C1 segment of cervical spinal cord (tissue), 14 donors: ENCODE data around the gene COL20A1.

Source experiments
- DNase-seq, 14 donors: peaks; one replicate each; lab custom pipeline; 2025; lab: John Stamatoyannopoulos, UW

Gene COL20A1

DNA sequence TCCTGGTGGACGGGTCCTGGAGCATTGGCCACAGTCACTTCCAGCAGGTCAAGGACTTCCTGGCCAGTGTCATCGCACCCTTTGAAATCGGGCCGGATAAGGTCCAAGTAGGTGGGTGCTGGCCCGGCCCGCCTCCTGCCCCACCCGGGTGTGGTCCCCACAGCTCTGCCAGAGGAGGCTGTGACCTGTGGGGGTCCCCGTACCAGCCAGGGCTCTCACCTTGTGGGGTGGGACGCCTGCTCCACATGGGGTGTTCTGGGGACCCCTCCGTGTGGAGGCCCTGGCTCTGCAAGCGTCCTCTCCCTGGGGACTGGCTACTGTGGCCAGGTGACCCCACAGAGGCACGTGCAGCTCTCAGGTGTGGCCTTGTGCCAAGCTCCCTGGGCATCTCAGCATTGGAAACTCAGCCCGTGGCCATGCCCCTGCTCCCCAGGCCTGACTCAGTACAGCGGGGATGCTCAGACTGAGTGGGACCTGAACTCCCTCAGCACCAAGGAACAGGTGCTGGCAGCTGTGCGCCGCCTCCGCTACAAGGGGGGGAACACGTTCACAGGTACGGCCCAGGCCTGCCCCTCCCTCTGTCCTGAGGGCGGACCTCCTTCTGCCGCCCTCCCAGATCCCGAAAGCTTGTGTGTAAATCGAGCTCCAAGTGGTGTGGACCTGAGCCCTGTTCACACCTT is 14.7 kb downstream of the COL20A1 start:
- DNase-seq = no peak

DNA sequence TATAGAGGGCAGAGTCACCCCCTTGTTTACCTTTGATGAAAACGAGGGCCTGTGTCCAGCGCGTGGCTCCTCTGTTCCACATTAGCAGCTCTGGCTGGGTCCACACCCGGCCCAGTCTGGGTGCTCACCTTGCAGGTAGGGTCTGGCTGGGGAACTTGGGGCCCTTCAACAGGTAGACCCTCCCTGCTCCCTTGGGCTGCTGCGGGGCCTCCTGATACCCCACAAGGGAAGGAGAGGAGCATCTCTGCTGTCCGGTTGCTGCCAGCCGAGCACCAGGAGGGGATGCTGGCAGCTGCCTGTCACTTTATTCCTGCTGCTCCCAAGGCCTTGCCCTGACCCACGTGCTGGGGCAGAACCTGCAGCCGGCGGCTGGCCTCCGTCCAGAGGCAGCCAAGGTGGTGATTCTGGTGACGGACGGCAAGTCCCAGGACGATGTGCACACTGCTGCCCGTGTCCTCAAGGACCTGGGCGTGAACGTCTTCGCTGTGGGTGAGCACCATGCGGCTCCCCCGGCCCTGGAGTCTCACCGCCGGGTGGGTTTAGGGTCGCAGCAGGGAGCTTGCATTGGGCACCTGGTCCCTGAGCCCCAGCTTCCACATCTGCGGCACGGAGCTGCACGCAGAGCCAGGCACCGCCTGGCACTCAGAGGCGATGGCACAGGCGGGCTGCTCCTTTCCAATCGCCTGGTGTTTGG is 15.4 kb downstream of the COL20A1 start:
- no peak for DNase-seq

DNA sequence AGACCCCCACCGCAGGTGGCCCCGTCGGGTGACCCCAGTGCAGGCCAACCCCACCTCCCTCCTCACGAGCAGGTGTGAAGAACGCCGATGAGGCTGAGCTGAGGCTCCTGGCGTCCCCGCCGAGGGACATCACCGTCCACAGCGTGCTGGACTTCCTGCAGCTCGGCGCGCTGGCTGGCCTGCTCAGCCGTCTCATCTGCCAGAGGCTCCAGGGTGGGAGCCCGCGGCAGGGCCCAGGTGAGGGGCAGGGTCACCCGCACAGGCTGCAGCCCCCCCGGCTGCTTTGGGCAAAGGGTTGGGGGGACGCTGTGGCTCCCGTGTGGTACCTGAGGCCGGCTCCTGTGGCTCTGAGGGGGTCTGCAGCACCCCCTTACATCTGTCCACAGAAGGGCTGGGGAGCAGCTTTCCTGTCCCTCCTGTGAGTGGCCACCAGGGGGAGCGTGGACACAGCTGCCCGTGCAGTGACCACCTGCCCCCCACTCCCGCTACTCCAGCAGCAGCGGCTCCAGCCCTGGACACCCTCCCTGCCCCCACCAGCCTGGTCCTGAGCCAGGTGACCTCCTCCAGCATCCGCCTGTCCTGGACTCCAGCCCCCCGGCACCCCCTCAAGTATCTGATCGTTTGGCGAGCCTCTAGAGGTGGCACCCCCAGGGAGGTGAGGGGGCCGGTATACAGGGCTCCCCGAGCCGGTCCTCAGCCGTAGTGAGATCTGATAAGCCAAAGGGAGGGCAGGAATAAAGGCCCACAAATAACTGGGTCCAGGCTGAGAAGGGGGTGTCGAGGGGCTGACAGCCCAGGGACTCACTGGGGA is 16.5 kb downstream of the COL20A1 start:
- peak in 3 of 14 donors; percentile 2 to 41 (median 10) for DNase-seq

DNA sequence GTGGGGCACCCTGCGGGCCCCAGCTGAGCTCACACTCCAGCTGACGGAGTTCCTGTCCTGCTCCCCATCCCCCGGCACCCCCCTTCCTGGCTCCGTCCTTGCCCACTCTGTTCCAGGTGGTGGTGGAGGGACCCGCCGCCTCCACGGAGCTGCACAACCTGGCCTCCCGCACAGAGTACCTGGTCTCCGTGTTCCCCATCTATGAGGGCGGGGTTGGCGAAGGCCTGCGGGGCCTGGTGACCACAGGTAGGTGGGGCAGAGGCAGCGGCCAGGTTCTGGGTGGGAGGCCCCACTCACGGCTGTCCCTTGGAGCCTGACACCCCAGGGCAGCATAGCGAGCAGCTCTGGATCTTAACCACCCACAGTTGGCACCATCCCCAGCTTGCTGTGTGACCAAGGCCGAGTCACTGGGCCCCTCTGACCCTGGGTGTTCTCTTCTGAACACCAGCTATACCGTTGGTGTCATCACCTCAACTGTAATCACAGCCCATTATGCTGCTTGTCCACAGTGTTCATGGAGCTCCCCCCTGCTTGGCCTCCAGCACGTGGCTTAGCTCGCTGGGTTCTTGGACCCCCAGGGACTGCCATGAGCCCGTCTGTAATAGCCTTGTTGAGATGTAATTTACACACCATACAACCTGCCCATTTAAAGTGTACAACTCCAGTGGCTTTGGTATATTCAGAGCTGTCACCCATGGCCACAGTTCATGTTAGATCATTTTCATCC is 17.4 kb downstream of the COL20A1 start:
- DNase-seq = no peak

DNA sequence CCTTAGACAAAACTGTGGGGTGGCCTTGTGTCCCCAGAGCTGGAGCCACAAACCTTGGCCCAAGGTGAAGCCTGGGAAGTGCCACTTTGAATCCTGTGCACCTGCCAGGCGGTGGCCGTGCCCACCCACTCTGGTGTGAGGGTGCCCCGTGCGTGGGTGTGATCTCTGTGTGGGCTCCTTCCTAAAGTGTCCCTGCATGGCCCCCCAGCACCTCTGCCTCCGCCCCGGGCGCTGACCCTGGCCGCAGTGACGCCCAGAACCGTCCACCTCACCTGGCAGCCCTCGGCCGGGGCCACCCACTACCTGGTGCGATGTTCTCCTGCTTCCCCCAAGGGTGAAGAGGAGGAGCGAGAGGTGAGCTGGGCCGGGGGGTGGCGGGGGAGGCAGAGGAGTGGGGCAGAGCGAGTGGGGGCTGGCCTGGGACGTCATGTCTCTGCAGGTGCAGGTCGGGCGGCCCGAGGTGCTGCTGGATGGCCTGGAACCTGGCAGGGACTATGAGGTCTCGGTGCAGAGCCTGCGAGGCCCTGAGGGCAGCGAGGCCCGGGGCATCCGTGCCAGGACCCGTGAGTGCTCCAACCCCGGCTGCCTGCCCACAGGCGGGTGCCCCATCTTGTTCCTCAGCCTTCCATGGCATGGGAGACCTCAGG is 18.3 kb downstream of the COL20A1 start:
- no peak for DNase-seq

DNA sequence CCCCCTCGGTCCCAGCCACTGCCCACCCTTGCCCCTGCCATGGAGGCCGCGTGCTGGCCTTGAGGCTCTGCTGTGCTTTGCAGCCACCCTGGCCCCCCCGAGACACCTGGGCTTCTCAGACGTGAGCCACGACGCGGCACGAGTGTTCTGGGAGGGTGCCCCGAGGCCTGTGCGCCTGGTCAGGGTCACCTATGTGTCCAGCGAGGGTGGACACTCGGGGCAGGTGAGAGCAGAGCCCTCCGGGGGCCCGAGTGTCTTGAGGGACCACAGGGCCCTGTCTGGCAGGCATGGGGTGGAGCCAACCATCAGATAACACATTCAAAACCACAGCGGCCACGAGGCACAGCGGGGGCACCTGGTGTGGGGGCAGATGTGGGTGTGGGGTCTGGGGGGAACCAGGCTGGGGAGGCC is 18.9 kb downstream of the COL20A1 start:
- no peak for DNase-seq

DNA sequence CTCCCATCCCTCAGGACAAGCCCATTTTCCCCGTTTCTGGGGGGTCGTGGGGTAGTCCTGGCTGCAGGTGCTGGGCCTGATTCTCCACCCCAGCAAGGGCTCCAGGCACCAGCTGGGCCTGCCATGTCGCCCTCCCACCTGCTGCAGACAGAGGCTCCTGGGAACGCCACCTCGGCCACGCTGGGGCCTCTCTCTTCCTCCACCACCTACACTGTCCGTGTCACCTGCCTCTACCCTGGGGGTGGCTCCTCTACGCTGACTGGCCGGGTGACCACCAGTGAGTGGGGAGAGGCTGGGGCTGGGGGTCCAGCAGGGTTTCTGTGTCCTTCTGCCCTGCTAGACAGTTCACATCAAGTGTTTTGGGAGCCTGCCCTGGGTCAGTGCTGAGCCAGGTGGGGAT is 19.3 kb downstream of the COL20A1 start:
- no peak for DNase-seq

DNA sequence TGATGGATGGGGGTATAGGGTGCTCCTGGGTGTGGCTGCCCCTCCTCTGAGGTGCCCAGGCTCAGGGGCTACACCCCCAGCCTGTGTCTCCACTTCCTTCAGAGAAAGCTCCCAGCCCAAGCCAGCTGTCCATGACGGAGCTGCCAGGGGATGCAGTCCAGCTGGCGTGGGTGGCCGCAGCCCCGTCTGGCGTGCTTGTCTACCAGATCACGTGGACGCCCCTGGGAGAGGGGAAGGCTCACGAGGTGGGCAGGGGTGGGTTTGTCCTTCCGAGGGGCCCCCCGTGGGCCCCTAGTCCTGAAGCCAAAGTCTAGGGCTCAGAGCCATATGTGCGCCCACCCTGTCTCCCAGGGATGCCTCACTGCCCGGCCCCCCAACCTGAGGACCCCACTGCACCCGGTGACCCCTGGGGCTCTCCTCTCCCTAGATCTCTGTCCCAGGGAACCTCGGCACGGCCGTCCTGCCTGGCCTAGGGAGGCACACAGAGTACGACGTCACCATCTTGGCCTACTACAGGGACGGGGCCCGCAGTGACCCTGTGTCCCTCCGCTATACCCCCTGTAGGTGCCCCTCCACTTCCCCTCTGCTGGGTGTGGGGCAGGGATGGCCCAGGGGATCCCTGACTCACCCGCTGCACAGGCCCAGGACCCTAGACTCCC is 19.8 kb downstream of the COL20A1 start:
- DNase-seq = peak in 1 of 14 donors; percentile 11

DNA sequence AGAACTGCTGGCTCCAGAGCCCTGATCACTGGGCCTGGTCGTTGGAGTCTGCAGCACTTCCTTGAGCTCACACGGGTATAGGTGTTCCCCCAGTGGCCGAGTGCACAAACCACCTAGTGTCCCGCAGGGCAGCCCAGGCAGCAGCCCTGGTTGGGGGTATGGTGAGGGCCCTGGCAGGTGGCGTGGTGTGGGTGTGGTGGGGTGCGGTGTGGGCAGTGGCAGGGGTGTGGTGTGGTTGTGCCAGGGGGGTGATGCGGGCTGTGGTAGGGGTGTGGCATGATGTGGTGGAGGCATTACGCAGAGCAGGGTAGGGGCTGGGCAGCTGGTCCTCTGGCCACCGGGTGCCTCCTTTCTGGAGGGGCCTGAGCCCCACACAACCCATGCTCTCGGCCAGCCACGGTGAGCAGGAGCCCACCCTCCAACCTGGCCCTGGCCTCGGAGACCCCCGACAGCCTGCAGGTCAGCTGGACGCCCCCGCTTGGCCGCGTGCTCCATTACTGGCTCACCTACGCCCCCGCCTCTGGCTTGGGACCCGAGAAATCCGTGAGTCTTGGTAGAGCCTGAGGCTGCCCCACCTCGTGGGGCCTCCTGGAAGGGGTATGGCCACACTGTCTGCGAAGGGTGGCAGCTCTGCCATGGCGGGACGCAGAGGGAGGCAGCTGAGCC is 20.5 kb downstream of the COL20A1 start:
- DNase-seq = no peak

DNA sequence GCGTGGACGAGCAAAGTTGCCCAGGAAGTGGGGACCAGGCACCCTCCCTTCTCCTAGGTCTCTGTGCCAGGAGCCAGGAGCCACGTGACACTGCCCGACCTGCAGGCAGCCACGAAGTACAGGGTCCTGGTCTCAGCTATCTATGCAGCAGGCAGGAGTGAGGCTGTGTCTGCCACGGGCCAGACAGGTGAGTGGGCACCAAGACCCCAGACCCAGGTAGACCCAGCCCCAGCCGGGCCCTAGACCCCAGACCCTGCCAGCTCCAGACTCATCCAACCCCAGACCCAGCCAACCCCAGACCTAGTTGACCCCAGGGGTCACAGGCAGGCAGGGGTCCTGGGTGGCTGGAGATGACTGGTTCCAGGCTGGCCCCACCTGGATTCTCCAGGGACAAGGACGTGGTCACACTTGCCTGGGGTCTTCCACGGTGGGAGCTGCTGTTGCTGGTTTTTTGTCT is 21.1 kb downstream of the COL20A1 start:
- DNase-seq = no peak

DNA sequence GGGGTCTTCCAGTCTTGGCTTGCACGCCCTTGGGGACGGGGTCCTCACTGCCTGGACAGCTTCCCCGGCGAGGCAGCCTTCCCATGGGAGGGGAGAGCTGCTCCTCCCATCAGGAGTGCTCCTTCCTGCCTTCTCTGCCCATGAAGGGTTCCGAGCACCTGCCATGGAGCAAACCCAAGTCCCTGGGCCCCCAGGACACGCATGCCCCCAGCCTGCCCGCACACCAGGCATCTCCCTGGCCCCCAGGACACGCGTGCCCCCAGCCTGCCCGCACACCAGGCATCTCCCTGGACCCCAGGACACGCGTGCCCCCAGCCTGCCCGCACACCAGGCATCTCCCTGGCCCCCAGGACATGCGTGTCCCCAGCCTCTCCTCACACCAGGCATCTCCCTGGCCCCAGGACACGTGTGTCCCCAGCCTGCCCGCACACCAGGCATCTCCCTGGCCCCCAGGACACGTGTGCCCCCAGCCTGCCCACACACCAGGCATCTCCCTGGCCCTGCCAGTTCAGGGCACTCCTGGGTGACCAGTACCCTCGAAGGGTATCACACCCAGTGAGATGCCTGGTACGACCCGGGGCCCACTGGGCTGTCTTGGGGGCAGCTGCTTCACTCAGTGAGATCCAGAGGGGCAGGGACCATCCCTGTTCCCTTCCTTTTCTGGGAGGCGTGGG is 21.7 kb downstream of the COL20A1 start:
- no peak for DNase-seq

DNA sequence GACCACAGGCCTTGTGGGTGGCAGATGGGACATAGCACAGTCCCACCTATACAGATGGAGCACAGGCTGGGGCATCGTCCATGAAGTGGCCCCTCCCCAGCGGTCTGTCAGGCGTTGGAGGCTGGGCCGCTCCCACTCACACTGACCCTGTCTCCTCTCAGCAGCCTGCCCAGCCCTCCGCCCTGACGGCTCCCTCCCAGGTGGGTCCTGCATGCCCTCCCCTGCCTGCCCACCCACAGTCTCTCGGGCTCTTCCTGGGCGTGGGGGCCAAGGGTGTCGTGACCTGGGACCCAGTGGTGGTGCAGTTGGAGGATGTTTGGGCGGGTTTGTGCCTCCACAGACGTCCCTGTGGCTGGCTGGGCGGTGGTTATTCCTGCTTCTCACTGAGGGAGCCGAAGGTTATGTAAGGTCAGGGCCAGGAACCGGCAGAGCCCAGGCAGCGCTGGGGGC is 22.3 kb downstream of the COL20A1 start:
- no peak for DNase-seq

DNA sequence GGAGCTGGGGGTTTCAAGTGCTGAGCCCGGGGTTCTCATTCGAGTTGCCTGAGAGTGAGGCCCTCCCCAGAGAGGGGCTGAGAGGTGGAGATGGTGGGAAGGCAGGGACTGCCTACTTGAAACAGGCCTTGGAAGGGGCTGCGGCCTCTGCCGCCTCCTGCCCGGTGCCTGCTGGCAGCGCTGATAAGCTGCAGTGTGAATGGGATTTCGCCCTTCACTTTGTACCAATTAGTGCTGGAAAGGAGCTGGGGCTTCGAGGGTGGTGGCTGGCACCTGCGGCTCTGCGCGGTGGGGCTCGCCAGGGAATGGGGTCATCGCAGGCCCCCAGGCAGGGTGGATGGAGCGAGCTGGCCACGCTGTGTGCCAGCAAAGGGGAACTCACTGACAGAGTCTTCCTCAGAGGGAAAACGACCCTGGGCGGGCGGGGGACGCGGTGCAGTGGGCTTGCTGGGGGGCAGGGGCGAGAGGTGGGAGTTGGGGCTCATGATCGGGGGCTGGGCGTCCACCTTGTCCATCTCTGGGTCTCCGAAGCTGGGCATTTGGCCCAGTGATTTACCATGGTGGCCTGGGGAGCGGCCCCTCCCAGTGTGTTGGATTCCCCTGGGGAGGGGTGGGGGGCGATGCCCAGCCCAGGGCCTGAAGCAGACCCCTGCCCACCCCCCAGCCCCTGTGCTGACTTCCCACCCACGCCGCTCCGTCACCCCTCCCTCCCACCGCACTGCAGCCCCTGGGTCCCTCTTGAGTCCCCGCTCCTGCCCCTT is 22.9 kb downstream of the COL20A1 start:
- DNase-seq = no peak

DNA sequence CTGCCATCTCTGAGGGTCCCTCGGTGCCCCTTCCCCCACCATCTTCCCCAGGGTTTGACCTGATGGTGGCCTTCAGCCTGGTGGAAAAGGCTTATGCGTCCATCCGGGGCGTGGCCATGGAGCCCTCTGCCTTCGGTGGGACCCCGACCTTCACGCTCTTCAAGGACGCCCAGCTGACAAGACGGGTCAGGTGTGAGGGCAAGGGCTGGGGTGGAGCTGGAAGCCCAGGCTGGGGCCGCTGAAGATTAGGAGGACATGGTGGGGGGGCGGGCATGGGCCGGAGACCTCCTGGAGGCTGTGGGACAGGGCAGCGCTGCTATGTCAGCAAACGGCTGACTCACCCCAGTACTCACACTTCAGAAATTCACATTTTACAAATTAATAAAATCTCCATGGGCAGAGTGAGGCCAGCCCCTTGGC is 23.5 kb downstream of the COL20A1 start:
- DNase-seq = no peak

DNA sequence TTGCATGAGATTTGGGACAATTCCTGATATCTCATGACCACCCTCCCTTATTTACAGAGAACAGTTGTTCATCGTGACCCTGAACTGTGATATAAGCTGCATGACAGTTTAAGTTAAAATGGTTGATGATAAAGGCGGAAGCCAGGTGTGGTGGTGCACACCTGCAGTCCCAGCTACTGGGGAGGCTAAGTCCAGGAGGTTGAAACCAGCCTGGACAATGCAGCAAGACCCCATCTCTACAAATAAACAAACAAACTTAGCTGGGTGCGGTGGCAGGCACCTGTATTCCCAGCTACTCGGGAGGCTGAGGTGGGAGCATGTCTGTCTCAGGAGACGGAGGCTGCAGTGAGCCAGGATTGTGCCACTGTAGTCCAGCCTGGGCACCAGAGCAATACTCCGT is 24.1 kb downstream of the COL20A1 start:
- DNase-seq = no peak

DNA sequence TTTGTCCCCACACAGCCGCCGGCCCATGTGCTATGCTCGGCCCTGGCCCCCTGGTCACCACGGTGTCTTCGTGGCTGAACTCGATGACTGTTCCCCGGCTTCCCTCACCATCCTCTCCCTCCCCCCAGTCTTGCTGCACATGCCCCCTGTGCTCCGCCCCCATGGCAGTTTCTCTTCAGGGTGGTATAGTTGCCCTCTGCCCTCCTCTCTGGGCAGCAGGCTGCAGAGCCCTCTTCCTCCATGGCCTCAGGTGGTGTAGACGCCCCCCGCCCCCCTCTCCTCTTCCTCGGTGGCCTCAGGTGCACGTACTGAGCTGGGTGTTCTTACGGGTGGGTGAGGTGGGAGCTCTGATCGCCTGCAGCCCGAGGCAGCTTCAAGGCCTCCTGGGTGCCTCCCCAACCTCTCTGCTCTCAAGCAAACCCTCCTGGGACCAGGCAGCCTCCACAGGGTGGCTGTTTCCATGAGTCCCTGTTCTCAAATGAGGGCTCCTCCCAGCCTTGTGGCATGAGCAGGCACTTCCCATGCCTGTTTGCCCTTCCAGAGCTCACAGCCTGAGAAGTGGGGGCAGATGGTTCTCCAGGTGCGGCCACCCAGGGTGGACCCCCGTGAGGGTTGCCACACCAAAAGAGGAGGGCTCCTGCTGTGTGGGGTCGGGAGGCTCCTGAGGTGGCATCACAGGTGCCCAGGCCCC is 24.8 kb downstream of the COL20A1 start:
- DNase-seq = no peak

DNA sequence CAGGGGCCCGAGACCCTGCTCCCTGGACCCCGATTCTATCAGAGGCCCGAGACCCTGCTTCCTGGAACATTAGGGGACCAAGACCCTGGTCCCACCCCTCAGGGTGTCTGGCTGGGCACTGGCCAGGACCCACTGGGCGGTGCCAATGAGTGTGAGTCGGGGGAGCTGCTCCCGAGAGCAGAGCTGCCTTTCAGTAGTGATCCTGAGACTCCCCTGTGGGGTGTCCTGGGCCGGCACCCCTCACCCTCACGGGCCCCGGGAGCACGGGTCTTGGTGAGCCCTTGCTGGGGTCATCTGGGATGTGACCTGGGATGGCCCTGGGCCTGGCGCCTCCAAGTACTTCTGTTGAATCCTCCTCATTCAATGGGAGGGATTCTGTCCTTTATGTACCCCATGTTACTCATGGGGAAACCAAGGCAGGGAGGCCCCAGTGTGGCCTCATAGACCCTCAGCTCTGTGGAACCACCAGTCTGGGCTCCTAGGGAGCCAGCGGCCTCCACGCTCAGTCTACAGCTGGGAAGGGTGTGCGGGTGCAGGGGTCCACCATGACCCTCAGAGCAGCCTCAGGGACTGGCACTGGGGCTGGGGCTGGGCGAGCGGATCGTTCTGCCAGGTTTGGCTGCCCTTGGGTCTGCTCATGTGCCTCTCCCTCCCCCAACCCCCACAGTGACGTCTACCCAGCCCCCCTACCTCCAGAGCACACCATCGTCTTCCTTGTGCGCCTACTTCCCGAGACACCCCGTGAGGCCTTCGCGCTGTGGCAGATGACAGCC is 25.6 kb downstream of the COL20A1 start:
- no peak for DNase-seq
